Measurements from ENCODE around the gene VEZT. TPM values are rescaled to one million over a fixed set of nuclear protein-coding genes. Genes with fewer than 3 reads are reported as not detected.

The VEZT gene
- total and polyA plus RNA-seq, 4 donors: 13.7 to 47.4 (median 22.0) TPM

DNA sequence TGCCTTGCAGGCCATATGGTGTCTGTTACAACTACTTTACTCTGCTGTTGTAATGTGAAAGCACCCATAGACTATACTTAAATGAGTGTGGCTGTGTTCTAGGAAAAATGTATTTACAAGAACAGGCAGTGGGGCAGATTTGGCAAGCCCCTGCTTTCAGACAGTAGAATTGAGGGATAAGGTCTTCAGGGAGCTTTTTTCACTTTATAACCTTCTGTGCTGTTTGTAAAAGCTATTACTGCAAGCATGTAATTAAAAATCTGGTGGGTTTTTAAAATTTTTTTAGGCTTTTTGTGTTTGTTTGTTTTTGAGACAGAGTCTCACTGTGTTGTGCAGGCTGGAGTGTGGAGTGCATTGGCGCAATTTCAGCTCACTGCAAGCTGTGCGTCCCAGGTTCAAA, 73.9 kb downstream of the VEZT start:
- H3K27me3 ChIP-seq (ENCODE audit: control insufficient read depth in 4 of 4, insufficient read depth in 4 of 4, low read length in 3 of 4): no peaks in the 10 kb centered on the region
- DNase-seq (ENCODE audit: low spot score): no peak
- peaks cover 0 to 14% (median 13%) of the 10 kb centered on the region in 4 donors for H3K36me3 ChIP-seq (ENCODE audit: control insufficient read depth in 4 of 4, insufficient read depth in 3 of 4, low read depth in 1 of 4, low read length in 3 of 4)
- over 99% methylated on average over 2 of the region's 2 CpGs for WGBS
- H3K9ac ChIP-seq (ENCODE audit: low read depth in 1 of 2, low read length in 2 of 2): no peak overlapping the region
- TF ChIP-seq RXRA (IDR thresholded peaks at IDR 0.05): no peak
- TF ChIP-seq JUND (IDR thresholded peaks at IDR 0.05): no peak
- no peak for TF ChIP-seq HNF4G (IDR thresholded peaks at IDR 0.05)
- no peak for TF ChIP-seq FOXA2 (IDR thresholded peaks at IDR 0.05)
- TF ChIP-seq GABPA (IDR thresholded peaks at IDR 0.05 in 1 of 2, conservative IDR thresholded peaks at IDR 0.05 in 1 of 2): no peak
- TF ChIP-seq, protein P1, sequence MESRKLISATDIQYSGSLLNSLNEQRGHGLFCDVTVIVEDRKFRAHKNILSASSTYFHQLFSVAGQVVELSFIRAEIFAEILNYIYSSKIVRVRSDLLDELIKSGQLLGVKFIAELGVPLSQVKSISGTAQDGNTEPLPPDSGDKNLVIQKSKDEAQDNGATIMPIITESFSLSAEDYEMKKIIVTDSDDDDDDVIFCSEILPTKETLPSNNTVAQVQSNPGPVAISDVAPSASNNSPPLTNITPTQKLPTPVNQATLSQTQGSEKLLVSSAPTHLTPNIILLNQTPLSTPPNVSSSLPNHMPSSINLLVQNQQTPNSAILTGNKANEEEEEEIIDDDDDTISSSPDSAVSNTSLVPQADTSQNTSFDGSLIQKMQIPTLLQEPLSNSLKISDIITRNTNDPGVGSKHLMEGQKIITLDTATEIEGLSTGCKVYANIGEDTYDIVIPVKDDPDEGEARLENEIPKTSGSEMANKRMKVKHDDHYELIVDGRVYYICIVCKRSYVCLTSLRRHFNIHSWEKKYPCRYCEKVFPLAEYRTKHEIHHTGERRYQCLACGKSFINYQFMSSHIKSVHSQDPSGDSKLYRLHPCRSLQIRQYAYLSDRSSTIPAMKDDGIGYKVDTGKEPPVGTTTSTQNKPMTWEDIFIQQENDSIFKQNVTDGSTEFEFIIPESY (IDR thresholded peaks at IDR 0.05): no peak
- TF ChIP-seq, protein P2, sequence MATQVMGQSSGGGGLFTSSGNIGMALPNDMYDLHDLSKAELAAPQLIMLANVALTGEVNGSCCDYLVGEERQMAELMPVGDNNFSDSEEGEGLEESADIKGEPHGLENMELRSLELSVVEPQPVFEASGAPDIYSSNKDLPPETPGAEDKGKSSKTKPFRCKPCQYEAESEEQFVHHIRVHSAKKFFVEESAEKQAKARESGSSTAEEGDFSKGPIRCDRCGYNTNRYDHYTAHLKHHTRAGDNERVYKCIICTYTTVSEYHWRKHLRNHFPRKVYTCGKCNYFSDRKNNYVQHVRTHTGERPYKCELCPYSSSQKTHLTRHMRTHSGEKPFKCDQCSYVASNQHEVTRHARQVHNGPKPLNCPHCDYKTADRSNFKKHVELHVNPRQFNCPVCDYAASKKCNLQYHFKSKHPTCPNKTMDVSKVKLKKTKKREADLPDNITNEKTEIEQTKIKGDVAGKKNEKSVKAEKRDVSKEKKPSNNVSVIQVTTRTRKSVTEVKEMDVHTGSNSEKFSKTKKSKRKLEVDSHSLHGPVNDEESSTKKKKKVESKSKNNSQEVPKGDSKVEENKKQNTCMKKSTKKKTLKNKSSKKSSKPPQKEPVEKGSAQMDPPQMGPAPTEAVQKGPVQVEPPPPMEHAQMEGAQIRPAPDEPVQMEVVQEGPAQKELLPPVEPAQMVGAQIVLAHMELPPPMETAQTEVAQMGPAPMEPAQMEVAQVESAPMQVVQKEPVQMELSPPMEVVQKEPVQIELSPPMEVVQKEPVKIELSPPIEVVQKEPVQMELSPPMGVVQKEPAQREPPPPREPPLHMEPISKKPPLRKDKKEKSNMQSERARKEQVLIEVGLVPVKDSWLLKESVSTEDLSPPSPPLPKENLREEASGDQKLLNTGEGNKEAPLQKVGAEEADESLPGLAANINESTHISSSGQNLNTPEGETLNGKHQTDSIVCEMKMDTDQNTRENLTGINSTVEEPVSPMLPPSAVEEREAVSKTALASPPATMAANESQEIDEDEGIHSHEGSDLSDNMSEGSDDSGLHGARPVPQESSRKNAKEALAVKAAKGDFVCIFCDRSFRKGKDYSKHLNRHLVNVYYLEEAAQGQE (IDR thresholded peaks at IDR 0.05): no peak
- TF ChIP-seq, protein P3, sequence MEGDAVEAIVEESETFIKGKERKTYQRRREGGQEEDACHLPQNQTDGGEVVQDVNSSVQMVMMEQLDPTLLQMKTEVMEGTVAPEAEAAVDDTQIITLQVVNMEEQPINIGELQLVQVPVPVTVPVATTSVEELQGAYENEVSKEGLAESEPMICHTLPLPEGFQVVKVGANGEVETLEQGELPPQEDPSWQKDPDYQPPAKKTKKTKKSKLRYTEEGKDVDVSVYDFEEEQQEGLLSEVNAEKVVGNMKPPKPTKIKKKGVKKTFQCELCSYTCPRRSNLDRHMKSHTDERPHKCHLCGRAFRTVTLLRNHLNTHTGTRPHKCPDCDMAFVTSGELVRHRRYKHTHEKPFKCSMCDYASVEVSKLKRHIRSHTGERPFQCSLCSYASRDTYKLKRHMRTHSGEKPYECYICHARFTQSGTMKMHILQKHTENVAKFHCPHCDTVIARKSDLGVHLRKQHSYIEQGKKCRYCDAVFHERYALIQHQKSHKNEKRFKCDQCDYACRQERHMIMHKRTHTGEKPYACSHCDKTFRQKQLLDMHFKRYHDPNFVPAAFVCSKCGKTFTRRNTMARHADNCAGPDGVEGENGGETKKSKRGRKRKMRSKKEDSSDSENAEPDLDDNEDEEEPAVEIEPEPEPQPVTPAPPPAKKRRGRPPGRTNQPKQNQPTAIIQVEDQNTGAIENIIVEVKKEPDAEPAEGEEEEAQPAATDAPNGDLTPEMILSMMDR (IDR thresholded peaks at IDR 0.05; ENCODE audit: low read depth, low read length, missing input control): no peak
- TF ChIP-seq, protein P4, sequence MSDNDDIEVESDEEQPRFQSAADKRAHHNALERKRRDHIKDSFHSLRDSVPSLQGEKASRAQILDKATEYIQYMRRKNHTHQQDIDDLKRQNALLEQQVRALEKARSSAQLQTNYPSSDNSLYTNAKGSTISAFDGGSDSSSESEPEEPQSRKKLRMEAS (IDR thresholded peaks at IDR 0.05): no peak
- no peak for TF ChIP-seq TAF1 (conservative IDR thresholded peaks at IDR 0.05)
- no peak for TF ChIP-seq EGR1 (IDR thresholded peaks at IDR 0.05; ENCODE audit: low read depth in 2 of 2)
- no peaks in the 10 kb centered on the region for H3K4me1 ChIP-seq (ENCODE audit: control insufficient read depth in 4 of 4, insufficient read depth in 4 of 4, low read length in 3 of 4)
- H3K4me3 ChIP-seq (ENCODE audit: low read depth in 1 of 3, low read length in 3 of 3): no peak overlapping the region
- no peaks in the 10 kb centered on the region for H3K9me3 ChIP-seq (ENCODE audit: control insufficient read depth in 4 of 4, low read length in 3 of 4)
- H3K27ac ChIP-seq (ENCODE audit: low read depth in 1 of 2, low read length in 2 of 2): no peak overlapping the region

DNA sequence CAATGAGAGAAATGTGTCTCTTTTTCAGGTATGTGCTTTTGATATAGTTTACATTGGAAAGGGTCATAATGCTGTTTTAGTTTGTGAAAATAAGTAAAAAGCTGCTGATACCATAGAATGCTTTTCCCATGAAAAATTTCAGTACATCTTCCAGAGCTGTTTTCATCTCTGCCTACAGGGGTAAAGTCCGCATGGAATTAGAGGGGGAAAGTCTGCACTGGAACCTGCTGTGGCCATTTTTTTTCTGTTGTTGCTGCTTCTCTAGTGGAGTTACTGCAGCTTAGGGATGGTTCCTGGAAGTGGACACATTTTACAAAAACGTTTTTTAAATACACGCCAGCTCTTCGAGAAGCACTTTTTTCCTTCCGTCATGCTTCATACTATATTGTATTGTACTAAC, 81.3 kb downstream of the VEZT start:
- no peaks in the 10 kb centered on the region for H3K9me3 ChIP-seq (ENCODE audit: control insufficient read depth in 4 of 4, low read length in 3 of 4)
- no peak overlapping the region for H3K9ac ChIP-seq (ENCODE audit: low read depth in 1 of 2, low read length in 2 of 2)
- H3K27me3 ChIP-seq (ENCODE audit: control insufficient read depth in 4 of 4, insufficient read depth in 4 of 4, low read length in 3 of 4): no peaks in the 10 kb centered on the region
- no peaks in the 10 kb centered on the region for H3K4me1 ChIP-seq (ENCODE audit: control insufficient read depth in 4 of 4, insufficient read depth in 4 of 4, low read length in 3 of 4)
- 83% methylated on average over 5 of the region's 5 CpGs for WGBS
- TF ChIP-seq RXRA (IDR thresholded peaks at IDR 0.05) (no peak), FOXA1 (IDR thresholded peaks at IDR 0.05) (no peak), NR2F2 (IDR thresholded peaks at IDR 0.05) (no peak), HNF4G (IDR thresholded peaks at IDR 0.05) (no peak), EGR1 (IDR thresholded peaks at IDR 0.05; ENCODE audit: low read depth in 2 of 2) (no peak), YY1 (IDR thresholded peaks at IDR 0.05) (no peak), GABPA (IDR thresholded peaks at IDR 0.05 in 1 of 2, conservative IDR thresholded peaks at IDR 0.05 in 1 of 2) (no peak), SP1 (IDR thresholded peaks at IDR 0.05) (no peak)
- TF ChIP-seq, protein P3 (IDR thresholded peaks at IDR 0.05; ENCODE audit: low read depth, low read length, missing input control): no peak
- TF ChIP-seq, protein P5, sequence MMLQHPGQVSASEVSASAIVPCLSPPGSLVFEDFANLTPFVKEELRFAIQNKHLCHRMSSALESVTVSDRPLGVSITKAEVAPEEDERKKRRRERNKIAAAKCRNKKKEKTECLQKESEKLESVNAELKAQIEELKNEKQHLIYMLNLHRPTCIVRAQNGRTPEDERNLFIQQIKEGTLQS (IDR thresholded peaks at IDR 0.05): no peak
- TF ChIP-seq, protein P1 (IDR thresholded peaks at IDR 0.05): no peak
- H3K36me3 ChIP-seq (ENCODE audit: control insufficient read depth in 4 of 4, insufficient read depth in 3 of 4, low read depth in 1 of 4, low read length in 3 of 4): peaks cover 0 to 26% (median 17%) of the 10 kb centered on the region in 4 donors
- H3K4me3 ChIP-seq (ENCODE audit: low read depth in 1 of 3, low read length in 3 of 3): no peak overlapping the region
- DNase-seq (ENCODE audit: low spot score): no peak
- no peak overlapping the region for H3K27ac ChIP-seq (ENCODE audit: low read depth in 1 of 2, low read length in 2 of 2)

Data from liver (tissue), 9 donors.